GM19395 (cell line): ENCODE data around the gene OR5B21.

Experiments used
- ATAC-seq: cut with Tn5 transposase; IDR thresholded peaks from one replicate; pipeline ENCODE4 v1.9.1; 2021; ENCODE audit warnings: mild to moderate bottlenecking, moderate library complexity; ENCODE audit not compliant: unreplicated experiment

The OR5B21 gene

GRCh38 chr11:58494101-58494500, 13.8 kb downstream of the OR5B21 start:
- ATAC-seq: no peak

- ATAC-seq: no peak
These were observed 14.2 kb downstream of the OR5B21 start for GRCh38 chr11:58493676-58494075.

GRCh38 chr11:58490827-58491226, 17.1 kb downstream of the OR5B21 start:
- ATAC-seq: no peak

- no peak for ATAC-seq
These were observed 20.7 kb downstream of the OR5B21 start for GRCh38 chr11:58487170-58487569.

- ATAC-seq: no peak
These were observed 21.9 kb downstream of the OR5B21 start for GRCh38 chr11:58485961-58486360.

GRCh38 chr11:58471892-58472291, 36.0 kb downstream of the OR5B21 start:
- ATAC-seq: no peak

- no peak for ATAC-seq
These were observed 41.6 kb downstream of the OR5B21 start for GRCh38 chr11:58466293-58466692.

GRCh38 chr11:58465690-58466089, 42.2 kb downstream of the OR5B21 start:
- no peak for ATAC-seq
